ENCODE measurements around the gene SPECC1L.

DNA sequence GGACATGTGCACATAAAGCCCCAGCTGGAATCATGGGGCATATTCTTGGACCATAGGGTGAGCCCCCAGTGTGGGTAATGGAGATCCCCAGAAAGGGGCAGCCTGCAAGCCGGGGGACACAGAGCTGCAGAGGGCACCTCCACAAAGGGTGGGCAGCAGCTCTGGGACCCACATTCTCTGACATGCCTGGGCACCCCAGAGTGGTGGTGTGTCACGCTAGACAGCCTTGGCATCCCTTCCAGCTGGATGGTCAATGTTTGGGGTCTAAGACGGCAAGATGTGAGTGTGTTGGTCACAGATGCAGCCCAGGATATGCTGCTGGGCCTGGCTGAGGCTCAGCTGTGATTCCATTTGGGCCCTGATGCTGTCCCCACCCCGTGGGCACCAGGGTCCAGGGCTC, 166.5 kb downstream of the SPECC1L start:
- TF ChIP-seq, protein P1, sequence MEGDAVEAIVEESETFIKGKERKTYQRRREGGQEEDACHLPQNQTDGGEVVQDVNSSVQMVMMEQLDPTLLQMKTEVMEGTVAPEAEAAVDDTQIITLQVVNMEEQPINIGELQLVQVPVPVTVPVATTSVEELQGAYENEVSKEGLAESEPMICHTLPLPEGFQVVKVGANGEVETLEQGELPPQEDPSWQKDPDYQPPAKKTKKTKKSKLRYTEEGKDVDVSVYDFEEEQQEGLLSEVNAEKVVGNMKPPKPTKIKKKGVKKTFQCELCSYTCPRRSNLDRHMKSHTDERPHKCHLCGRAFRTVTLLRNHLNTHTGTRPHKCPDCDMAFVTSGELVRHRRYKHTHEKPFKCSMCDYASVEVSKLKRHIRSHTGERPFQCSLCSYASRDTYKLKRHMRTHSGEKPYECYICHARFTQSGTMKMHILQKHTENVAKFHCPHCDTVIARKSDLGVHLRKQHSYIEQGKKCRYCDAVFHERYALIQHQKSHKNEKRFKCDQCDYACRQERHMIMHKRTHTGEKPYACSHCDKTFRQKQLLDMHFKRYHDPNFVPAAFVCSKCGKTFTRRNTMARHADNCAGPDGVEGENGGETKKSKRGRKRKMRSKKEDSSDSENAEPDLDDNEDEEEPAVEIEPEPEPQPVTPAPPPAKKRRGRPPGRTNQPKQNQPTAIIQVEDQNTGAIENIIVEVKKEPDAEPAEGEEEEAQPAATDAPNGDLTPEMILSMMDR (conservative IDR thresholded peaks at IDR 0.05; ENCODE audit: low read length), result no peak
- TF ChIP-seq EZH2phosphoT487 (IDR thresholded peaks at IDR 0.05; ENCODE audit: borderline replicate concordance), result no peak

All from Loucy (cell line).